ENCODE results near the gene PSRC1.
A peak's percentile ranks its signal among the peaks of the same experiment; 100 is the strongest.
"Not testable (repeated sequence)": the region's sequence is repeated elsewhere in the genome, so short reads cannot be mapped to it uniquely, and the experiment has no call there.

Gene PSRC1

DNA sequence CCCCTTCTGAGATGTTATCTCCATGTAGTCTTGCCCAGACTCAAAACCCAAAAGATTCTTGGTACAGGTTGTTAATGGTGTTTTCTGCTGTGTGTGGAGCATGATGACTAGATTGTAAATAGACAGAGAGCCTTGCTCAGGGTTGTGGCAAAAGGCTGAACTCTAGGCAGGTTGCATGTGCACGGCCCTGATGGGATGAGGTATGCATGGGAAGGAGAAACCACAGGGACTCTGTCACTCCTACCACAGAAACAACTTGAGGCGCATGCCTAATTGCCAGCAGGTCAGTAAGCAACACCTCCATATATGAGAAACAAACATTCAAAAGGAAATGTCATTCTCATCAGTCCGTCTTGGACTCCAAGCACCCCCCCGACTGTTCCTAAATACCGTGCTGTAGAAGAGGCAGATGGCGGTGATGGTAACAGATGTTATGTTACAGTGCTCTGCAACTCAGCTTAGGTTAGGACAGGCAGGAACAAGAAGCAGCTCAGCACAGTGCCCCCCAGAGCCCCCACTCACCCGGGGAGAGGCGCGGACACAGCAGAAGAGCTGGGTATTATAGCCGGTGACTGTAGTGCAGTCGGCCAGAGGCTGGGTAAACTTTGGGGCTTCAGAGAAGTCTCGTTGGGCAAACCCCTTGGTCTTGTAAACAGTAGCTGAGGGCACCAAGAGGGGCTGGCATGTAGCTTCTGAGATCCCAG lies 12.9 kb upstream of the PSRC1 start:
- peak; percentile 93 for DNase-seq

DNA sequence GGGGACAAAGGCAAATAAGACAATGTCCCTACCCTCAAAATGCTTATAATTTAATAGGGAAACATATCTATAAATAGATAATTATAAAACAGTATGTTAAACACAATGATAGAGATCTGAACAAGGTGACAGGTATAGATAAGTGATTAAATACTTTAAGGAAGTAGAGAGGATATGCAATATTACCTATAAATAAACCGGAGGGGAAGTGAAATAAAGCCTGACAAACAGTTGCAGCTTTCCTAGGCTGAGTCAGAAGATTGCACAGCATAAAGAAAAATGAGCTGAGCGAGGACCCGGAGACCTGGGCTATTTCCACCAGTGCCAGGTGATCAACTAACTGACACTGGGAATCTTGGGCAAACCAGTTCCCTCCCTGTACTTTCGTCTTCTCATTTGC lies 11.5 kb upstream of the PSRC1 start:
- no peak for DNase-seq

DNA sequence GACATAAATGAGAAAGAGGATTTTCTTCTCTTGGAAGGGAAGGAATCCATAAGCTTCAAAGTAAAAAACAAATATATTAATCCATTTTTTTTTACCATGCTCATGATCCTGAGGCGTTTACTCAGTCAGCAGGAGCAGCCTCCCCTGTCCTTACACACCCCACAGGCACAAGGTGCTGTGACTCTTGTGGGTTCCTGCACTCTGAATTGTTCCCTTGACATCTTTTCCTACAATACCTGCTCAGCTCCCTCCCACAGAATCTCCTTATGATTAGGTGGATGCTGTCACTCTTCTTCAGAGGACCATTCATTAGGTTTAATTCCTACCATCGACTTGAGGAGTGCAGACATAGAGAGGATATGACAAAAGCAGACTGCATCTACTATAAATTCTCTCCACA lies 10.1 kb upstream of the PSRC1 start:
- no peak for DNase-seq

DNA sequence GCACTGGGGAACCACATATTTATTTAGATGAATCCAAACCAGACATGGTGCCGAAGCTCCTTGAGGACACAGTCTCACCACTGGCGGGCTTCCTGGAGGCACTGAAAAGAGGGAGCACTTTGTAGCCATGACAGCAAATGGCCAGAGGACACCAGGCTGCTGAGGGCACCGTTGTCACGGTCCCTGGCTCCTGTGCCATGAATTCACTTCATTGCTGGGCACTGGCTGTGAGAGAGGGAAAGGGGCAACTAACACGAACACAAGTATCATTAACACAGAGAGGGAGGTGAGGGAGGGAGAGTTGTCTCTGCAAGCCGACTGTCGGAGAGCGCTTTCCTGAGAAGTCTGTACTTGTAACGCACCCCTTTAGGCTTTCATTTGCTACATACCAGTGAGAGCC lies 9.4 kb upstream of the PSRC1 start:
- DNase-seq = no peak

DNA sequence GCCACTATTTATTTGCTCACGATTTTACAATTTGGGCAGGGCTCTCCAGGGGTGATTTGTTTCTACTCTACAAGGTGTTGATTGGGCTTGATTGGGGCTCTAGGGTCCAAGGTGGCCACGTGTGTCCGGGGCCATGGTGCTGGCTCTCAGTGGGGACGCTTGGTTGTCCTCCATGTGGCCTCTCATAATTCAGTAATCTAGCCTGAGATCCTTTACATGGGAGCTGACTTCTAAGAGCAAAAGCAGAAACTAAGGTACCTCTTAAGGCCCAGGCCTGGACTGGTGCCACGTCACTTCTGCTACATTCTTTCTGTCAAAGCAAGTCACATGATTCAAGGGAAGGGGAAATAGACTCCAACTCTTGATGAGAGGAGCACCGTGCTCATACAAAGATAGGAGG lies 8.1 kb upstream of the PSRC1 start:
- no peak for DNase-seq

DNA sequence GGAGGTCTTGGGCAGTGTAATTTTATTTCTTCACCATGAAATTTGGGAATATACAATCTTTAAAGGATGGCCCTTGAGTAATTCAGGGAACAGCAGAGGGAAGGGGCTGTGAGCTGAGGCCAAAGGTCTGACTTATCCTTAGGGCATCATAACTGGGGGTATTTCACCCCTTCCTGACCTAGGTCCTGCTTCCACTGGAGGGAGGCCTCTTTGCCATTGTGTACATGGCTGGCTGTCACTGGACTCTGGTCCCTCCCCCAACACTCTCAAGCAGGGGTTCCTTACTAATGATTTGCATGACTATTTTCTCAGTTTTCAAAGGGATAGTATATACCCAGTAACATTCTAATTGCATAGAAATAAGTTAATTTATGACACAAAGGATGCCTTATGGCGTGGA lies 7.2 kb upstream of the PSRC1 start:
- DNase-seq = no peak

DNA sequence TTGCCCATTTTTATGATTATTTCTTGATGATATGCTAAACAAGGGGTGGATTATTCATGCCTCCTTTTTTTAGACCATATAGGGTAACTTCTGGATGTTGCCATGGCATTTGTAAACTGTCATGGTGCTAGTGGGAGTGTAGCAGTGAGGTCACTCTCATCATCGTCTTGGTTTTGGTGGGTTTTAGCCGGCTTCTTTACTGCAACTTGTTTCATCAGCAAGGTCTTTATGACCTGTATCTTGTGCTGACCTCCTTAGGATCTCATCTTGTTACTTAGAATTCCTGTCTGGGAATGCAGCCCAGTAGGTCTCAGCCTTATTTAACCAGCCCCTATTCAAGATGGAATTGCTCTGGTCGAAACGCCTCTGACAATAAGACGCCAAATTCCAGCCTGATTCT lies 3.8 kb upstream of the PSRC1 start:
- DNase-seq = not testable (repeated sequence)

DNA sequence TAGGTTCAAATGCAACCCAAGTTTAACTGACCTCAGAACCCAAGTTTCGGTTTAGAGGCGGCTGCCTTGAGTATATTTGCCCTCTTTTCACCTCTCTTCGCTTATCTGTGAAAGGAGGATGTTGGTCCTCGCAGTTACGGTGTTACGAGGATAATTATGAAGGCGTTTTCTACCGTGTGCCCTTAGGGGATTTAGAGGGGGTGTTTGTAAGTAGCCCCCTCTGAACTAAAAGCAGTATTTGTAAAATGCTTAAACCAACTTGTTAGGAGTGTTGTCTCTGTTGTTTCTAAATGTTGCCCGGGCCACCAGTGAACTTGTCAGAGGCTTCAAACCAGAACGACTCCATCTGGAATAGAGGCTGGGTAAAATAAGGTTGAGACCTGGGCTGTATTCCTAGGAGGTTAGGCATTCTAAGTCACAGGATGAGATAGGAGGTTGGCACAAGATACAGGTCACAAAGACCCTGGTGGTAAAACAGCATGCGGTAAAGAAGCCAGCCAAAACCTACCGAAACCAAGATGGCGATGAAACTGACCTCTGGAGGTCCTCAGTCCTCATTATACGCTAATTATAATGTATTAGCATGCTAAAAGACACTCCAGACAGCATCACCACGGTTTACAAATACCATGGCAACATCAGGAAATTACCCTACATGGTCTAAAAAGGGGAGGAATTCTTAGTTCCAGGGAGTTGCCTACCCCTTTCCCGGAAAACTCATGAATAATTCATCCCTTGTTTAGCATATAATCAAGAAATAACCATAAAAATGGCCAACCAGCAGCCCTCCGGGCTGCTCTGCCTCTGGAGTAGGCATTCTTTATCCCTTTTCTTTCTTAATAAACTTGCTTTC lies 1.0 kb upstream of the PSRC1 start:
- no peak for DNase-seq

DNA sequence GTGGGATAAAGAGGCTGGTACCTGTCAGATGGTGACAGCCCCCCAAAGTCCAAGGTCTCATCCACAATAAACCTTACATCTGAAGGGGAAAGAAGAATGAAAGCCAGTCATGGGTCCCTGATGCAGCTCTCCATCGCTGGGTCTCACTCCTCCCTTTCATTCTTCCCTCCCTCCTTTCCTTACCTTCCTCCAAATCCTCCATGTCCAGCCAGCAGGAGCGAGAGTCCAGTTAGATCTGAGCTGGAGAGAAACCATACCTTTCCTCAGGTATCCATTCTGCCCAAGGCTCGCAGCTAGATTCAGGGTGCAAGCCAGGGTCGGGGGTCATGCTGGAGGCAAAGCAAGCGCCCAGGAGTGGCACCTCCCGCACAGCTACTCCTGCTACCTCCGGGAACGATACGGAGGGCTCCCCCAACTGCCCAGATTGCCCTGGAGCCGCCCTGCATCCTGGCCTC lies 421 bp downstream of the PSRC1 start:
- no peak for DNase-seq

DNA sequence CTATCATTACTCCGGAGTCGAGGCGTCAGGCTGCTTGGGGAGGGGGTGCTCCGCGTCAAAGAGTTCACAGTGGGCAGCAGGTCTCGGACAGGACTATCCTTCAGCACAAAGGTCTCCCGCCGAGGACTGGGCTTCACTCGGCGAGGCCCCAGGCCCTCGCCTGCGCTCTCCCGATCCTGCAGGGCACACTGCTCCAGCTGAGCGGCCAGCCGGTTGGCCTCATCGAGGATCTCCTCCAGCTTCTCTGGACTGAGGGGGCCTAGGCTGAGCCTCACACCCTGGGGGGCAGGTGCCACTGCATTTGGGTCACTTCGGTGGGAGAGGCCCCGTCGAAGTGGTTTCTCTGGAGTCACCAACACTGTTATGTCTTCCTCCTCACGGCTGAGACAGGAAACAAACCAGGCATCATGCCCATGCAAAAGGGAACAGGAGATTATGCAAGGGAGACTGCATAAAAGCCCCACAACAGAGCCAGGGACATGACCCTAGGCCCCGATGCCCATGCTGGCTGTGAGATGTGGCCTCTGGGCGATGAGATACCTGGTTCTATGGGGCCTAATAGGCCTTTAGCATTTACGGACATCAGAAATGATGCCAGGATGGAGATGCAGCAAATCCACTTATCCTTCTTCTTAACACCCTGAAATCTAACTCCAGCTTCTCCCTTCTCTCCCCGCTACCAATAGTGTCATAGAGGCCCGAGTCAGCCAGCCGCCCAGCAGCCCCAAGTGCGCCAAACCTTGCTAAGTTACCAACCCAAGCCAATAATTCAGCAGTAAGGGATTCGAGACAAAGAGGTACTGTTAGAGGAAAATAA lies 1.1 kb downstream of the PSRC1 start:
- no peak for DNase-seq

DNA sequence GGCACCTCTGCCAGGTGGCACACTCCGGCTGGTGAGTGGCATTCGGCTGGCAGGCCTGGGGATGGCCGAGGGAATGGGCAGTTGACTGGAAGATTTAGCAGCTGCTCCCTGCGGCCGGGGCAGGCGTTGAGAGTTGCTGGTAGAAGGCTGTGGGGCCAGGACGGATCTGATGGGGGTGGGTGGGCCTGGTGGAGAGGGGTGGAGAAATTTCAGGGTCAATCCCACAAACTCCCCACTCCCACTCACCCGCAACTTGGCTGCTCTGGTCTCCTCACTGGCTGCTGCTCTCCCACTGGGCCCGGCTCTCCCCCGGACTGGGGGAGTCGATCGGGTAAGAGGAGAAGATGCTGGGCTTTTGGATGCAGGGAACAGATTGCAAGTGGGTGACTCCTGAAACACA lies 2.1 kb downstream of the PSRC1 start:
- DNase-seq = no peak

DNA sequence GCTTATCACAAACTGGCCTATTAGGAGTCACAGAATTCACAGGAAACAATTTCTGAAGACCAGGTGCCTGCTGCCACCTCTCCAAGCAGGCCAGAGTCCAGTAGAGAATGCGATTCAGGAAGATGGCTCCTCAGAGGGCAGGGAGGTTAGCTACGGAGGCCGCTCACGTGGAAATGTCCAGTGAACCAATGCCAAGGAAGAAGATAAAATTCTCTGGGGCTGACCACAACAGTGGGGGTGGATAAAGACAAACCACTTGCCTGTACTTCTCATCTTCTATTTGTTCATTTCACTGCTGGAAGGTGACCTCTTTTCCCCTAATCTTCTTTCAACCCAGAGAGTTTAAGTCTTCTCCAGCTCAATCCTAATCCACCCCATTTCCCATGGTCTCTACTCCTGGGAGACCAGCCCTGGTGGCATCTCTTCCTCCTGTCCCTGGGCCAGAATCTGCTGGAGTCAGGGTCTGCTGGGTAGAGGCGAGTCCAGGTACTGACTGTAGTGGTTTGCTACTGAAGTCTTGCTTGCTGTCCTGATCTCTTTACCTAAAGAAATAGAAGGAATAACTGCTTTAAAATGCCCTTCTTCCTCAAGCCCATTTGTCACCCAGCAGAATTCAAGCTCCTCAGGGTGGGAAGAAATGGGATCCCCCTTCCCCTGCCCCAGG lies 3.2 kb downstream of the PSRC1 start:
- no peak for DNase-seq

DNA sequence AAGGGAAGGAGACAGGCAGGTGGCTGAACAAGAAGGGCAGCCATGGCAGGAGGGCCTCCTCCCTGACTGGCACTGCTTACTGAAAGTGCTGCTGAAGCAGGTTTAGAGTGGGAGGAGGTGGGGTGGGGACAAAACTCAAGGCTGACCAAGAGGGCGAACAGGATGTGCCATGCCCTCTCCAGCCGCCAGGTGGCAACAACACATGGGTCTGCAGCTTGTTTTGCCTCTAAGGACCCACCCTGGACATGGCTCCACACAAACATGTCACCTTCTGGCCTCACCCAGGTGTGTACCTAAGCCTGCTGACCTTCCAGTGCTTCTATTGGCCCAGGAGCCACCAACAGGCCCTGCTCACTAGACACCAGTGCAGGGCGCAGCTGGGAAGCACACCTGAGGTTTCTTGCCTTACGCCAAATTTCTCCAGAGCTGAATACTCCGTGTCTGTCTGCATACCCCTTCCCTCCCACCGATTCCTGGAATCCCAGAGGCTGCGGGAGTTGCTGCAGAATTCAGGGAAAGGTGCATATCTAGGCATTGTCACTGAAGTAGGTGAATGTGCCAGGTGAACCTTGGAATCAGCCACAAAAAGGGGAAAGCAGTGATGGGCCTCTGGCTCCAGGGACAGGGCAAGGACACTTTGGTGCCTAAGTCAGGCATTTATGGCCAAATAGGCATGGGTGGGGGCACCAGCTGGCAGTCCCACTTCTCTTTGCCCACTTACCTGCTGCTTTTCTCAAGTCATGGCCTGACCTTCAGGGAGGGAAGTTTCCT lies 5.3 kb downstream of the PSRC1 start:
- DNase-seq = peak; percentile 34

DNA sequence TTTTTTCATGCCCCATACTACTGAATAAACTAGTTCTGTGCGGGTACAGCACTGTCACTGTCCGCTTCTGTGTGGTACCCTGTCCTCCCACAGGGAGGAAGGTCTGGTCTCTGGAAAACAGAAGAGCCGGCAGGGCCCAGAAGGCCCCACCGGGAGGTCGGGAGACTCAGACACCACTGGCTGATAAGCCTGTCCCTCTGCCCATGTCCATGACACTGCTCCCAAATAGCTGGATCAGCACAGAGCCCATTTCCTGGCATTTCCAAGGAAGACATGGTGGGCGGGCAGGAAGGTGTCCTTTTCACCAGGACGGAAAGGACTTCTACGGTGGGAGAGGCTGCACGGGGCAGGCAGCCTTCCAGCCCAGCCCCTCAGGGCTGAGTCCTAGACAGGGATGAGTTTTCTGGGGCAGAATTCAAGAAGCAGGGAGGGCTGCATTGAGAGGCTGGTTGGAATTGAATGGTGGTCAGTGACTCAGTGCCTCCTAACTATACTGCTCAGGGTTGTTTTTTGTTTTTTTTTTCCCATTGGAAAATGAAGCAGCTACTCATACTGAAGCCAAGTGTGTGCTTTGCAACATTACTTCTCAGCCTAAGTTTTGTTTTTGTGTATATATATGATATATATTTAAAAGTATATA lies 7.1 kb downstream of the PSRC1 start:
- DNase-seq = no peak

DNA sequence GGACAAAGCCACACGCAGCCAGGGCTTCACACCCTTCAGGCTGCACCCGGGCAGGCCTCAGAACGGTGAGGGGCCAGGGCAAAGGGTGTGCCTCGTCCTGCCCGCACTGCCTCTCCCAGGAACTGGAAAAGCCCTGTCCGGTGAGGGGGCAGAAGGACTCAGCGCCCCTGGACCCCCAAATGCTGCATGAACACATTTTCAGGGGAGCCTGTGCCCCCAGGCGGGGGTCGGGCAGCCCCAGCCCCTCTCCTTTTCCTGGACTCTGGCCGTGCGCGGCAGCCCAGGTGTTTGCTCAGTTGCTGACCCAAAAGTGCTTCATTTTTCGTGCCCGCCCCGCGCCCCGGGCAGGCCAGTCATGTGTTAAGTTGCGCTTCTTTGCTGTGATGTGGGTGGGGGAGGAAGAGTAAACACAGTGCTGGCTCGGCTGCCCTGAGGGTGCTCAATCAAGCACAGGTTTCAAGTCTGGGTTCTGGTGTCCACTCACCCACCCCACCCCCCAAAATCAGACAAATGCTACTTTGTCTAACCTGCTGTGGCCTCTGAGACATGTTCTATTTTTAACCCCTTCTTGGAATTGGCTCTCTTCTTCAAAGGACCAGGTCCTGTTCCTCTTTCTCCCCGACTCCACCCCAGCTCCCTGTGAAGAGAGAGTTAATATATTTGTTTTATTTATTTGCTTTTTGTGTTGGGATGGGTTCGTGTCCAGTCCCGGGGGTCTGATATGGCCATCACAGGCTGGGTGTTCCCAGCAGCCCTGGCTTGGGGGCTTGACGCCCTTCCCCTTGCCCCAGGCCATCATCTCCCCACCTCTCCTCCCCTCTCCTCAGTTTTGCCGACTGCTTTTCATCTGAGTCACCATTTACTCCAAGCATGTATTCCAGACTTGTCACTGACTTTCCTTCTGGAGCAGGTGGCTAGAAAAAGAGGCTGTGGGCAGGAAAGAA lies 8.1 kb downstream of the PSRC1 start:
- no peak for DNase-seq

DNA sequence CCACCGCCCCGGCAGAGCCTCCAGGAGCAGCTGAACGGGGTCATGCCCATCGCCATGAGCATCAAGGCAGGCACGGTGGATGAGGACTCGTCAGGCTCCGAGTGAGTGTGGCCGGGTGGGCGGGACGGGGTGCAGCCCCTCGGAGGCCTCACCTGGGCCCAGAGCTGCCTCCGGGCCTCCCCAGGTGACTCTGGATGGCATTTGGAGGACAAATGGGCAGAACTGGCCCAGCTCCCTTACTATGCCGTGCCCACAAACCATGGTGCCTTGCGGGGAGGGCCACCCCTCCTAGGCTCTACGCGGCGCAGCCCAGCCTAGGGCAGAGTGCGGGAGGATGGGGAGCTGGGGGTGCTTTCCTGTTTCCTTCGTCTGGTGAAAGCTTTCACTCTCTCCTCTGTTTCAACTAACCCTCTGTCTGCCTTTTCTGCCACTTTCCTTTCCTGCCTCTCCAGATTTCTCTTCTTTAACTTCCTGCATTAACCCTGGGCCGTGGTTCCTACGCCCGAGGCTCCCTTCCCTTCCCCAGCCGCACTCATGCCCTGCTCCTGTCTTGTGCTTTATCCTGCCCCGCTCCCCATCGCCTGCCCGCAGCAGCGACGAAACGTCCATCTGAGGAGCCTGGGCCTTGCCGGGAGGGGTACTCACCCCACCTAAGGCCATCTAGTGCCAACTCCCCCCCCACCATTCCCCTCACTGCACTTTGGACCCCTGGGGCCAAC lies 9.2 kb downstream of the PSRC1 start:
- no peak for DNase-seq

DNA sequence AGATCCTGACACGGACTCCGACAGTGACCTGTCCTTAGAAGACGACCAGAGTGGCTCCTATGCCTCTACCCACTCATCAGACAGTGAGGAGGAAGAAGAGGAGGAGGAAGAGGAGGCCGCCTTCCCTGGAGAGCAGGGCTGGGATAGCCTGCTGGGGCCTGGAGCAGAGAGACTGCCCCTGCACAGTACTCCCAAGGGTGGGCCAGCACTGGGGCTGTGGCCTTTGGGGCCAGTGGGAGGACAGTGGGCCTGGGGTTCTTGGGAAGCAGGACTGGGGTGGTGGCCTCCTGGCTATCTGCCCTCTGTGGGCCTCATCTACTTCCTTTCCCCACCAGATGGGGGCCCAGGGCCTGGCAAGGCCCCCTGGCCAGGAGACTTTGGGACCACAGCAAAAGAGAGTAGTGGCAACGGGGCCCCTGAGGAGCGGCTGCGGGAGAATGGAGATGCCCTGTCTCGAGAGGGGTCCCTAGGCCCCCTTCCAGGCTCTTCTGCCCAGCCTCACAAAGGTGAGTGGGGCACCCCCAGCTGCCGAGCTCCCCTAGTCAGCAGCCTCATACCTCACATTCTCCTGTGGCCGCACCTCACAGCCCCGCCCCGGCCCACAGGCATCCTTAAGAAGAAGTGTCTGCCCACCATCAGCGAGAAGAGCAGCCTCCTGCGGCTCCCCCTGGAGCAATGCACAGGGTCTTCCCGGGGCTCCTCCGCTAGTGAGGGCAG lies 10.0 kb downstream of the PSRC1 start:
- DNase-seq = no peak

DNA sequence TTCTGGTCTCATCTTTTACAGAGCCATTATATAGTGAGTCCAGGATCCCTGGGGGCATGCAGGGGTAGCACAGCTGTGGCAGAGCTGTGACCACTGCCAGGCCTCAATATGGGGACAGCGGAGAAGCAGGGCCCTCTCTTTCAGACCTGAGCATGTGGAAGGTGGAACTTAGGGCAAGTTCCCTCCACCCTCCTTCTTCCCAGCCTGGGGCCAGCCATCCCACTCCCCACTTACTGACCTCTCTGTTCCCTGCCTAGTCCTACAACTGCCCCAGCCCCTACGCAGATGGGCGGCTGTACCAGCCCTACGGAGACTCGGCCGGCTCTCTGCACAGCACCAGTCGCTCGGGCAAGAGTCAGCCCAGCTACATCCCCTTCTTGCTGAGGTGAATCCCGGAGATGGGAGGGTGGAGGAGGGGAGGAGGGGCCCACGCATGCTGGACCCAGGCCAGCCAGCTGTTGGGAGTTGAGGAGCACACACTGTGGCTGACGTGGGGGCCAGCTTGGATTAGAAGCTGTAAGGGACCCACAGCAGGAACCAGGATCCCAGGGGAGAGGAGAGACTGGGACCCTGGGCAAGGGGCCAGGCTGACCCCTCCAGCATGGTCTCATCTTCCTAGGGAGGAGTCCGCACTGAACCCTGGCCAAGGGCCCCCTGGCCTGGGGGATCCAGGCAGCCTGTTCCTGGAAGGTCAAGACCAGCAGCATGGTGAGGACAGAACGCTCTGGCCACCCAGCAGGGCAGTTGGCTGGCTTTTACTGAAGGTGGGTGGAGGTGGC lies 10.7 kb downstream of the PSRC1 start:
- no peak for DNase-seq

All from NCI-H1694 (cell line).